OCI-LY3 (cell line): ENCODE results near the gene HRG.
A peak's percentile ranks its signal among the peaks of the same experiment; 100 is the strongest.

Experiments used
- H2AFZ ChIP-seq: fragments of 200-600, 300-600 bp; shearing (Covaris generic); 2 replicates; pipeline ENCODE4 v1.6.0; 2014; ENCODE audit warnings: antibody characterized with exemption, low read depth, low read length
- H3K27ac ChIP-seq: fragments of 200-600, 300-600 bp; sonication (generic); 2 replicates; pipeline ENCODE4 v1.5.1; 2014; ENCODE audit warnings: mild to moderate bottlenecking, low read length, moderate library complexity, mixed read lengths
- H3K27me3 ChIP-seq: fragments of 200-600, 300-600 bp; sonication (generic); 2 replicates; pipeline ENCODE4 v1.6.1; 2014; ENCODE audit warnings: low read depth, low read length, mixed read lengths
- H3K36me3 ChIP-seq: fragments of 200-600, 300-600 bp; sonication (generic); replicated peaks from 2 replicates; pipeline ENCODE3; 2014; ENCODE audit warnings: low read depth, low read length, mixed read lengths
- H3K4me1 ChIP-seq: fragments of 300-600, 200-600 bp; sonication (generic); 2 replicates; pipeline ENCODE4 v1.6.1; 2014; ENCODE audit warnings: low read length, mixed read lengths
- H3K4me2 ChIP-seq: fragments of 200-600, 300-600 bp; sonication (generic); 2 replicates; pipeline ENCODE4 v1.6.1; 2014; ENCODE audit warnings: low read length, mixed read lengths
- H3K4me3 ChIP-seq: fragments of 300-600, 200-600 bp; sonication (generic); 2 replicates; pipeline ENCODE4 v1.5.1; 2014; ENCODE audit warnings: antibody characterized with exemption, mild to moderate bottlenecking, low read length, moderate library complexity
- H3K79me2 ChIP-seq: fragments of 300-600, 200-600 bp; shearing (Covaris generic); 2 replicates; pipeline ENCODE4 v1.6.1; 2014; ENCODE audit warnings: mild to moderate bottlenecking, low read length, mixed read lengths
- H3K9ac ChIP-seq: fragments of 300-600, 200-600 bp; shearing (Covaris generic); 2 replicates; pipeline ENCODE4 v1.6.0; 2014; ENCODE audit warnings: mild to moderate bottlenecking, low read length, moderate library complexity
- H3K9me3 ChIP-seq: fragments of 200-600, 300-600 bp; shearing (Covaris generic); 2 replicates; pipeline ENCODE4 v1.6.1; 2014; ENCODE audit warnings: low read length, mixed read lengths; ENCODE audit not compliant: insufficient read depth
- H4K20me1 ChIP-seq: fragments of 200-600, 300-600 bp; sonication (generic); 2 replicates; pipeline ENCODE4 v1.6.1; 2016; ENCODE audit warnings: low read length, mixed read lengths; ENCODE audit not compliant: insufficient read depth
- CTCF ChIP-seq: fragments of 200-600, 300-600 bp; sonication (generic); IDR thresholded peaks from 2 replicates; pipeline ENCODE4 v1.5.1; 2014; ENCODE audit warnings: antibody characterized with exemption, low read length, low read depth
- EZH2phosphoT487 ChIP-seq: fragments of 200-600 bp; shearing (Covaris generic); IDR thresholded peaks from 2 replicates; pipeline ENCODE4 v1.6.1; 2018; ENCODE audit warnings: antibody characterized with exemption, mixed run types, low read depth

HRG gene, protein sequence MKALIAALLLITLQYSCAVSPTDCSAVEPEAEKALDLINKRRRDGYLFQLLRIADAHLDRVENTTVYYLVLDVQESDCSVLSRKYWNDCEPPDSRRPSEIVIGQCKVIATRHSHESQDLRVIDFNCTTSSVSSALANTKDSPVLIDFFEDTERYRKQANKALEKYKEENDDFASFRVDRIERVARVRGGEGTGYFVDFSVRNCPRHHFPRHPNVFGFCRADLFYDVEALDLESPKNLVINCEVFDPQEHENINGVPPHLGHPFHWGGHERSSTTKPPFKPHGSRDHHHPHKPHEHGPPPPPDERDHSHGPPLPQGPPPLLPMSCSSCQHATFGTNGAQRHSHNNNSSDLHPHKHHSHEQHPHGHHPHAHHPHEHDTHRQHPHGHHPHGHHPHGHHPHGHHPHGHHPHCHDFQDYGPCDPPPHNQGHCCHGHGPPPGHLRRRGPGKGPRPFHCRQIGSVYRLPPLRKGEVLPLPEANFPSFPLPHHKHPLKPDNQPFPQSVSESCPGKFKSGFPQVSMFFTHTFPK

DNA sequence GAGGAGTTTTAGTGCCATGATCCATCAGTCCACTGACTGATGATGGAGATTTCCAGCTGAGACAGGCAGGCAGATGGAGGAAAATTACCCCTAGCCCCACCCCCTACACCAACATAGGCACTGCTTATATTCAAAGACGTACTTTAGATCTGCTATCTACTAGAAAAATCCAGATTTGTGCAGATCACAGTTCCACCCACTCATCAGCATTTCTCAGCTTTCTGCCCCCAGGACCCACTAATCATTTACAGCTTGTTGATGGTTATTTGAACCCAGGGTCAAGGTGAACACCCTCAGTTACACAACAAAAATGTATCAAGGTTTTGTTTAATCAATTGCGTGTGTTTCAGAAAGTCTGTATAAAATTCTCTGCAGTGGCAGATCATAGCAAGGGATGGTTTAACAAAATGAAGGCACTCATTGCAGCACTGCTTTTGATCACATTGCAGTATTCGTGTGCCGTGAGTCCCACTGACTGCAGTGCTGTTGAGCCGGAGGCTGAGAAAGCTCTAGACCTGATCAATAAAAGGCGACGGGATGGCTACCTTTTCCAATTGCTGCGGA lies at the start of gene HRG:
Gene HRG, plus strand, starts transcription at position 390 of the 564 bp plus-strand sequence. Its CDS starts 18 bp downstream, at position 408.
- H3K79me2 ChIP-seq: no peaks in the 10 kb centered on the region
- H3K27ac ChIP-seq: no peak within 1 kb of the TSS
- H3K9me3 ChIP-seq: no peaks in the 10 kb centered on the region
- TF ChIP-seq EZH2phosphoT487 (no peak), CTCF (no peak)
- no peaks in the 10 kb centered on the region for H4K20me1 ChIP-seq
- no peak within 1 kb of the TSS for H3K4me2 ChIP-seq
- H3K9ac ChIP-seq: no peak within 1 kb of the TSS
- no peak within 1 kb of the TSS for H2AFZ ChIP-seq
- H3K4me1 ChIP-seq: no peaks in the 10 kb centered on the region; the same call in 1 of the 2 replicates
- no peak within 1 kb of the TSS for H3K4me3 ChIP-seq
- peaks cover 6% of the 10 kb centered on the region for H3K27me3 ChIP-seq
- no peaks in the 10 kb centered on the region for H3K36me3 ChIP-seq

- Histone ChIP-seq H3K79me2 (no peaks in the 10 kb centered on the region), H3K36me3 (no peaks in the 10 kb centered on the region), H4K20me1 (no peaks in the 10 kb centered on the region), H3K4me2 (peak overlapping the region; percentile 74; the same call in 1 of the 2 replicates), H3K4me3 (peak overlapping the region; percentile 74; the same call in 1 of the 2 replicates), H3K4me1 (peaks cover 17% of the 10 kb centered on the region), H3K27me3 (peaks cover 37% of the 10 kb centered on the region), H3K9me3 (no peaks in the 10 kb centered on the region), H3K9ac (no peak overlapping the region), H3K27ac (no peak overlapping the region), H2AFZ (no peak overlapping the region)
- TF ChIP-seq EZH2phosphoT487 (no peak), CTCF (no peak)
These were observed 49.6 kb upstream of the HRG start for GRCh38 chr3:186616299-186616617.

- Histone ChIP-seq H2AFZ (peak overlapping the region; percentile 89), H3K9ac (peak overlapping the region; percentile 38; the same call in 1 of the 2 replicates), H3K36me3 (no peaks in the 10 kb centered on the region), H3K27me3 (peaks cover 41% of the 10 kb centered on the region), H3K4me1 (peaks cover 17% of the 10 kb centered on the region), H3K79me2 (no peaks in the 10 kb centered on the region), H3K4me3 (peak overlapping the region; percentile 74), H4K20me1 (no peaks in the 10 kb centered on the region), H3K27ac (no peak overlapping the region), H3K4me2 (peak overlapping the region; percentile 74), H3K9me3 (no peaks in the 10 kb centered on the region)
- TF ChIP-seq EZH2phosphoT487 (no peak), CTCF (peak; percentile 91)
These were observed 48.5 kb upstream of the HRG start for GRCh38 chr3:186617036-186617946.
